GM12892 (cell line): Measurements from ENCODE around the gene CDC42EP4.

Experiments
- DNase-seq: peaks from one replicate; pipeline ENCODE4 v3.0.0; 2011; ENCODE audit not compliant: insufficient read length
- FAIRE-seq: peaks from 2 replicates; lab custom pipeline; 2011; peaks lifted over from hg19 to GRCh38; lab: Jason Lieb, UNC
- POLR2A ChIP-seq: IDR thresholded peaks from 2 replicates; pipeline ENCODE4 v1.6.1; 2011; ENCODE audit warnings: low read depth, low read length, control low read depth
- POLR2AphosphoS5 ChIP-seq: IDR thresholded peaks from 2 replicates; pipeline ENCODE4 v1.6.1; 2011; ENCODE audit warnings: low read depth, low read length, control low read depth
- TAF1 ChIP-seq: IDR thresholded peaks from 2 replicates; pipeline ENCODE4 v1.6.1; 2011; ENCODE audit warnings: low read depth, mild to moderate bottlenecking, control low read depth, low read length, borderline replicate concordance

CDC42EP4 gene

DNA sequence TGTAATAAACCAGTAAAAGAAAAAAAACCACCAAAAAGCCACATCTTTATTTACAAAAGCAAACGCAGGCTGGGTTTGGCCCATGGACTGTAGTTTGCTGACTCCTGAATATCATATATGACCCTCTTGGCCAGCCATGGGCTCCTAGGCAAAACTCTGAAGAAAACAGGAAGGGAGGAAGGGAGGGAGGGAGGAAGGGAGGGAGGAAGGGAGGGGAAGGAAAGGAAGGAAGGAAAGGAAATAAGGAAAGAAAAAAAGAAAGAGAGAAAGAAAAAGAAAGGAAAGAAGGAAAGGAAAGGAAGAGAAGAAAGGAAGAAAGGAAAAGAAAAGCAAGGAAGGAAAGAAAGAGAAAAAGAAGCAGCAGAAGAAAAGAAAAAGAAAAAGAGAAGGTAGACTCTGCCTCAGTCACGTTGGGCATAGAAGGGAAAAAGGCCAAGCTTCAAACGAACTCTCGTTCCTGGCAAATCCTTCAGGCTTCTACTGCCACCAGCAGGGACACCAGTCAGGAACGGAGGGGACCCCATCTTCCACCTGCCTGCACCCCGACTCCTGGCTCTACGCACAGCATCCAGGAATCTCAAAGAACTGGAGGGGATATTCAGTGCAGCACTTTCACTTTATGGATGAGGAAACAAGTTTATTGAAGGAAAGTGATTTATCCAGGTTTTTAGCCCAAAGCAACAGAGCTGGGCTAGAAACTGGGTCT lies 22.1 kb downstream of the CDC42EP4 start:
- FAIRE-seq = no peak
- no peak for DNase-seq
- TF ChIP-seq POLR2AphosphoS5 = no peak
- no peak for TF ChIP-seq POLR2A

DNA sequence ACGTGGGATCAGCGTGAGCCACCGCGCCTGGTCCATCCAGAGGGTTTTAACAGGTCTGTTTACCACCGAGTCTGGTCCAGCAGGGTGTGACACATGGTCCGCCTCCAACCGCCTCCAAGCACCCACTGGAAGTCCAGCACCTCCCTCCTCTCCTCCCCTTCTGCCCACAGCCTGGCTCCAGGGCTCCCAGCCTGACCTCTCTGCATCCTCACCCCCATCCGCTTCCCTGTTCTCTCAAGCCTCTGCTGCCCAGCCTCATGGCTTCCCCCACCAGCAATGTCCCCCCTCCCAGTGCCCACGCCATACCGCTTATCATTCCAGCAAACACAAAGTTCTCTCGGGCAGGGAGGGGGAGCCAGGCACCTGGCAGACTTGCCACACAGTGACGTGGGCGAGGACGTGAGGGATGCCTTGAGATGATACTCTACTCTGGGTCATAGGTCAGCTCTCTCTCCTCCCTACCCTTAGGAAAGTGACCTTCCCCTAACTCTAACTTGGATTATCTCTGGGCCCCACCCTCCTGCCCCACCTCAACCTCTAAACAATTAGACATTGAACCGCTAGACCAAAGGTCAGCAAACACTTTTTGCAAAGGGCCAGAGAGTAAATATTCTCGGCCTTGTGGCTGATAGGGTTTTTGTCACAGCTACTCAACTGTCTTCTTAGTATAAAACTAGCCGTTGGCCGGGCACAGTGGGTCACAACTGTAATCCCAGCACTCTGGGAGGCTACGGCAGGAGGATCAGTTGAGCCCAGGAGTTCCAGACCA lies 23.1 kb downstream of the CDC42EP4 start:
- TF ChIP-seq POLR2AphosphoS5 (no peak), TAF1 (no peak), POLR2A (no peak)
- DNase-seq (no peak), FAIRE-seq (no peak)

DNA sequence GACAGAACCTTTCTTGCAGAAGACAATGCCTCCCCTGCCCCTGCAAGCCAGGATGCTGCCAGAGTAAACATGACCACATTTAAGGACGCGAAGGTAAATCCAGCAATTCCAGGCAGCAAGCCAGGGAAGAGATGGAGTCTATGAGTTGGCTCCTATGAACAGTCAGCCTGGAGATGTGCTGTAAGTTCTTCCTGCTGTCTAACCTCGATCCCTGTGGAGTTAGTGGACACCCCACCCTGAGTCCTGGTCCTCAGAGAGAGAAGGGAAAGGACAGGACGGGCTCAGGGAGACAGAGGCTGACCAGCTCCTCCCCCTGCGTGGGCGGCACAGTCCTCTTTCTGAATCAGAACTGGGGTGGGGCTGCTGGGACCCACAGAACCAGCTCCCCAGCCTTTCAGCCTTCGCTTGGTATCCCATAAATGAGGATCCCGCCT lies 24.9 kb downstream of the CDC42EP4 start:
- FAIRE-seq (no peak), DNase-seq (no peak)
- TF ChIP-seq POLR2AphosphoS5 = no peak
- no peak for TF ChIP-seq POLR2A
- TF ChIP-seq TAF1 = no peak

DNA sequence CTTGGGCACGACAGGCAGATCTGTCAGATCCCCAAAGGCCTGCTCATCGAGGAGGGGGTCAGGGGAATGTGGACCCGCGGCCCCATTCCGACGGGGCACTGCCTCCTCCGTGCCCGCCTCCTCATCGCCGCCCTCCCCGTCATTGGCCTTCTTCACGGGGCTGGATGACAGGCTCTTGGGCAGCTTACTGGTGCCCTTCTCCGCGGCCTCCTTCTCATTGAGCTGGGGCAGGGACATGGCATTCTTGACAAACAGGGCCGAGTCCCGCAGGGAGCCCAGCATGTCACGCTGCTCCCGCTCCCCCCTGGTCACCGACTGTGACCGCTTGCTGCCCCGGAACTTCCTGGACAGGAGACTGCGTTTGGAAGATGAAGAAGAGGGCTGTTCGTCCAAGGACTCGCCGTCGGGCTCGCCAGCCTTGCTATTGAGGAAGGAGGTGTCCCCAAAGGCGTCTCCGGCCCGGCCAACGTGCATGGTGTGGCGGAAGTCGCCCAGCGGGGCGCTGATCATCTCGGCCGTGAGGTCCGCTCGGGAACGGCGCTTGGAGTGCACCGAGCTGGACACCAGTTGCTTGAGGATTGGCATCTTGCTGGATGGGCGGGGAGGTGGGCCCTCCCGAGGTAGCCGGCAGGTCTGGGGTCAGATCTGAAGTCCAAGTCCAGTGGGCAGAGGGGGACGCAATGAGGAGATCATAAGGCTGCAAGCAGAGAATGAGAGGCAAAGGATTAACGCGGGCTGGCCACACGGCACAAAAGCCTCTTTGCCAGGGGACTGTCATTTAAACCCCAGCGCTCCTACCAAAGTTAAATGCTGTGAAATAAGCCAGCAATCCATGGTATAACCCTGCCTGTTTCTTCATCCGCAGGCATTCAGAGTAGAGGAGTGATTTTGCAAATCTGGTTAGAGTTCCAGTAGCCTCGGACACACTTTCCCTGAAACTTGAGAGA lies 25.6 kb downstream of the CDC42EP4 start:
- no peak for FAIRE-seq
- TF ChIP-seq TAF1 (no peak), POLR2A (no peak), POLR2AphosphoS5 (no peak)
- no peak for DNase-seq

DNA sequence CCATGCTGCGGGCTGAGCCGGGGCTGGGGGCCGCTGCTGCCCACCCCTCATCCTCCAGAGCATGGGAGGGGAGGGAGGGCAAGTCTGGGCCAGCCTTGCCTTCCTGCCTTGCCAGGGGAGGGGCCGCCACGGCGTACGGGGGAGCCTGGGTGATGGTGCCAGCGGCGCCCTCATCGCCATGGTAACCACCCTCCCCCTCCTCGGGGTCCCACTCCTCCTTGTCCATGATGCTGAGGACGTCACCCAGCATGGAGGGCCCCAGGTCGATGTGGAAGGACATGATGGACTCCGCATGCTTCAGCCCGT lies 26.2 kb downstream of the CDC42EP4 start:
- FAIRE-seq = no peak

DNA sequence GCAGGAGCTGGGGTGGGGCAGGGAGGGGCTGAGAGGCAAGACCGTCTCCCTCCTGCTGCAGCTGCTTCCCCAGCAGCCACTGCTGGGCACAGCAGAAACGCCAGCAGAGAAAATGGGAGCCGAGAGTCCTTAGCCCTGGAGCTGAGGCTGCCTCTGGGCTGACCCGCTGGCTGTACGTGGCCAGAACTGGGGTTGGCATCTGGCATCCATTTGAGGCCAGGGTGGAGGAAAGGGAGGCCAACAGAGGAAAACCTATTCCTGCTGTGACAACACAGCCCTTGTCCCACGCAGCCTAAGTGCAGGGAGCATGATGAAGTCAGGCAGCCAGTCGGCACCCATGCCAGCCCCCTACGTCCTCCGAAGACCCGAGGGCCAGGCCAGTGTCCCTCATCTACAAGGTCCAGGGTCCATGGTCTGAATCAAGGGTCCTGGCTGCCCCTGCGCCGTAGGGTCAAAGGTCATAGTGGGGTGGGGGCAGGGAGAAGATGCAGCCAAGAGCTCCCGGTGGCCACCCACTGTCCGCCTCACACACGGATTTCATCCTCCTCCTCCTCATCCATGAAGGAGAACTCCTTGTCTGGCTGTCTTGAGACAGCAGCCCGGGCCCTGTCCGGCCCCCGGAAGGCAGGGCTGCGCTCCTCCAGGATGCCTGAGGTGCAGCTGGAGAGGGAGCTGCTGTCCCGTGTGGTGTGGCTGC lies 26.7 kb downstream of the CDC42EP4 start:
- TF ChIP-seq TAF1 (no peak), POLR2A (no peak), POLR2AphosphoS5 (no peak)
- no peak for FAIRE-seq
- no peak for DNase-seq

More for the DNA sequence above, 26.2 kb downstream of the CDC42EP4 start:
- DNase-seq = no peak
- TF ChIP-seq POLR2A = no peak
- no peak for TF ChIP-seq POLR2AphosphoS5
- no peak for TF ChIP-seq TAF1

DNA sequence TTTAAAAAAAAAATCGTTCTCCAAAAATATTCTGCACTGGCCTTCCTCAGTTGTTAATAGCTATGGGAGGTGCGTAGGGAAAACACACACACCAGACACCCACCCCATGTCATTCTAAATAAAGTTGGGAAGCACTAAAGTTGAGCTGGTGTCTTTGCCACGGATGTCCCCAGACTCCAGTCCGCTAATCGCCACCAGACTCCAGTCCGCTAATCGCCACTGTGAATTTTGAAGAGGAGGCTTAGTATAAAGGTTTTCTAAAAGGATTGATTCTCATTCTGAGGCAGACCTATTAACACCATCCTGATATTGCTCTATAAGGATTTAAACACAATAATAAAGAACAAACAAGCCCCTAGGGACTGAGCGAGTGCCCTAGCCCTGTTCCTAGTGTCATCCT lies 27.4 kb downstream of the CDC42EP4 start:
- FAIRE-seq (no peak), DNase-seq (no peak)
- TF ChIP-seq POLR2AphosphoS5 = no peak
- no peak for TF ChIP-seq TAF1
- TF ChIP-seq POLR2A = no peak

DNA sequence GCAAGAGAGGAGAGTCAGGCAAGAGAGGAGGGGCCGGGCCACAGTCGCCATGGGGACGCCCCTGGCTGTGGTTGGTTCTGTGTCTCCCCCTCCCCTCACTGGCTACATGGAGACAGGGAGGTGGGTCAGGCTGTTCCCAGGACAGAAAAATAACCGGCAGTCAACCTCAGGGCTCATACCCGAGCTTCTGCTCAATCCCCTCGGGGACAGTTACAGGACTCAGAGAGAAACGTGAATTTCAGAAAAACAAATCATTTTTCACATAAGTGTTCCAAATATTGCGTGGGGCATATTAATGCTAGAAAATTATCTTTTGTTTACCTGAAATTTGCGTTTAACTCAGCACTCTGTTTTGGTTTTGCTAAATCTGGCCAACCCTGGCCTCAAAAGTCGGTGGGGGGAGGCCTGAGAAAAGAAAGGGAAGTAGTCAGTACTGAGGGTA lies 27.9 kb downstream of the CDC42EP4 start:
- TF ChIP-seq TAF1 (no peak), POLR2AphosphoS5 (no peak), POLR2A (no peak)
- DNase-seq (no peak), FAIRE-seq (no peak)

DNA sequence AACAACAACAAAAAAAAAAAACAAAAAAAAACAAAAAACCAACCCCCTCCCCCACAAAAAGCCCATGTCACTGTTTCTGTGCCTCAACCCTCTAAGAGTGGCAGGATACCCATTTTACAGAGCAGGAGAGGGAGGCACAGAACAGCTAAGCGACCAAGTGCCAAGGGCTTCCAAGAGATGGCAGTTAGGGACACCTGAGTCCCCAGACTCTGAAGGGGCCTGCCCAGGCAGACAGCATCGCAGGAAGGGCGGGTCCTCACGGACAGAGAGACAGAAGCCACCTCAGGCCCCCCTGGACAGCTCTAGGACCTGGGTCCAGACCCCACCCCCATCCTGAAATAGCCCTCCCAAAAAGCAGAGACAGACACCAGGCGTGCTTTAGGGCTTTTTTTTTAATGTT lies 28.6 kb downstream of the CDC42EP4 start:
- FAIRE-seq (no peak), DNase-seq (no peak)
- TF ChIP-seq POLR2A (no peak), TAF1 (no peak), POLR2AphosphoS5 (no peak)

DNA sequence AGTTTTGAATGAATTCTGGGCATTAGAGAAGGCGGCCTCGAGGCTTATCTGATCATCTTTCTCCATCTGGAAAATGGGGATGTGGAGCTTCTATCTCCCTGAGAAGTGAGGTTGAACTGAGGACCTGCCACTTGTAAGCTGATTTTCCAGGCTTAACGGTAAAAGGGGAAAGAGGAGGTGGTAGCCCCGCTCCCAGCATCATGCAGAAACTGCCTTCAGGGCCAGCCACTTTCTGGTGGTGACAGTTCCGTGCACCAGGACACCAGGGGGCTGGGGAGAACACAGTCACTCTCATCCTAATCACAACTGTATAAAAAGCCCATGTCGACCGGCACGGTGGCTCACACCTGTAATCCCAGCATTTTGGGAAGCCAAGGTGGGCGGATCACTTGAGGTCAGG lies 29.2 kb downstream of the CDC42EP4 start:
- FAIRE-seq = no peak
- DNase-seq = no peak
- TF ChIP-seq TAF1 = no peak
- TF ChIP-seq POLR2A = no peak
- TF ChIP-seq POLR2AphosphoS5 = no peak
